GM12878 (cell line): ENCODE data around the gene LDLRAD4. TPM values are rescaled to one million over a fixed set of nuclear protein-coding genes. Genes with fewer than 3 reads are reported as not detected.

Experiments
- ATAC-seq: fragments of 200-7000 bp; cut with Tn5 transposase; 3 replicates; pipeline ENCODE4 v1.9.1; 2020; ENCODE audit warnings: mild to moderate bottlenecking, moderate library complexity
- BruUV-seq: library from RNA; stranded (reverse); fragments of 400-500 nt; replicated peaks from 2 replicates; lab custom pipeline; 2021; lab: Mats Ljungman, UMichigan
- CTCF ChIA-PET: fragments of 300-600 bp; sonication (Branson Sonifier 250); formaldehyde crosslinking; extraction: SDS; loops from one replicate; lab custom pipeline; 2021; ENCODE audit warnings: inconsistent platforms; lab: Yijun Ruan, JAX
- POLR2A ChIA-PET: fragments of 350-600 bp; formaldehyde crosslinking; extraction: SDS; loops from one replicate; lab custom pipeline; 2021; ENCODE audit warnings: inconsistent platforms; lab: Charles Lee
- RAD21 ChIA-PET: fragments of 300-600 bp; sonication (Branson Sonifier 250); formaldehyde crosslinking; loops from one replicate; lab custom pipeline; 2023; ENCODE audit warnings: antibody characterized with exemption; ENCODE audit not compliant: unreplicated experiment; lab: Charles Lee
- SMC1A ChIA-PET: fragments of 300-600 bp; sonication (Branson Sonifier 250); formaldehyde crosslinking; loops from one replicate; lab custom pipeline; 2023; ENCODE audit not compliant: unreplicated experiment, uncharacterized antibody; lab: Charles Lee
- DNase-seq: peaks from one replicate; pipeline ENCODE4 v3.0.0-alpha.2; 2011; ENCODE audit warnings: low read depth, low spot score
- FAIRE-seq: peaks from 3 replicates; lab custom pipeline; 2011; peaks lifted over from hg19 to GRCh38; lab: Jason Lieb, UNC
- H2AFZ ChIP-seq: 2 replicates; pipeline ENCODE4 v1.6.0; 2011; ENCODE audit warnings: low read depth, low read length, control low read depth; ENCODE audit not compliant: control insufficient read depth
- H3K27ac ChIP-seq: 2 replicates; pipeline ENCODE4 v1.5.1; 2011; ENCODE audit warnings: control low read depth; ENCODE audit not compliant: control insufficient read depth, insufficient read depth
- H3K27me3 ChIP-seq, 2 experiments: replicated peaks in 1 of 2; 2 replicates each; pipeline versions ENCODE4 v1.6.0 to v1.6.1; 2011; ENCODE audit warnings: low read length in 1 of 2; ENCODE audit not compliant: control insufficient read depth in 2 of 2, insufficient read depth in 2 of 2
- H3K36me3 ChIP-seq, 2 experiments: 2 replicates each; pipeline ENCODE4 v1.5.1; 2011; ENCODE audit warnings: low read length in 1 of 2; ENCODE audit not compliant: control insufficient read depth in 2 of 2, insufficient read depth in 2 of 2
- H3K4me1 ChIP-seq: 2 replicates; pipeline ENCODE4 v1.6.1; 2011; ENCODE audit warnings: mild to moderate bottlenecking, low read length, moderate library complexity, mixed read lengths; ENCODE audit not compliant: control insufficient read depth, insufficient read depth
- H3K4me2 ChIP-seq: 2 replicates; pipeline ENCODE4 v1.6.0; 2011; ENCODE audit warnings: control low read depth; ENCODE audit not compliant: control insufficient read depth, insufficient read depth
- H3K4me3 ChIP-seq: fragments of 200-600 bp; sonication (generic); 2 replicates; pipeline ENCODE4 v1.5.1; 2016
- H3K79me2 ChIP-seq: 2 replicates; pipeline ENCODE4 v1.6.0; 2011; ENCODE audit warnings: low read length; ENCODE audit not compliant: control insufficient read depth, insufficient read depth
- H3K9ac ChIP-seq: 2 replicates; pipeline ENCODE4 v1.8.0; 2011; ENCODE audit warnings: low read length, control low read depth, mixed read lengths; ENCODE audit not compliant: control insufficient read depth, insufficient read depth
- H3K9me3 ChIP-seq: replicated peaks from 3 replicates; pipeline ENCODE4 v1.5.1; 2011; ENCODE audit warnings: mild to moderate bottlenecking, low read length; ENCODE audit not compliant: control insufficient read depth, insufficient read depth
- H4K20me1 ChIP-seq: 2 replicates; pipeline ENCODE4 v1.6.0; 2011; ENCODE audit not compliant: control insufficient read depth, insufficient read depth
- CHD4 ChIP-seq: fragments of 200-600 bp; sonication (generic); IDR thresholded peaks from 2 replicates; pipeline ENCODE4 v1.6.1; 2016; ENCODE audit warnings: mild to moderate bottlenecking
- CREB1 ChIP-seq: IDR thresholded peaks from 2 replicates; pipeline ENCODE4 v1.6.1; 2012; ENCODE audit warnings: low read depth, mild to moderate bottlenecking, inconsistent platforms
- CUX1 ChIP-seq: IDR thresholded peaks from 2 replicates; pipeline ENCODE4 v1.6.1; 2012; ENCODE audit warnings: improper control_type of control experiment, low read depth, low read length; ENCODE audit not compliant: insufficient replicate concordance
- DPF2 ChIP-seq: fragments of 450-650 bp; IDR thresholded peaks from 2 replicates; pipeline ENCODE4 v1.6.1; 2017; ENCODE audit warnings: mild to moderate bottlenecking
- HDAC2 ChIP-seq: fragments of 200-600 bp; sonication (generic); IDR thresholded peaks from 2 replicates; pipeline ENCODE4 v1.6.1; 2017
- KLF5 ChIP-seq: fragments of 450-650 bp; IDR thresholded peaks from 2 replicates; pipeline ENCODE4 v1.6.1; 2014; ENCODE audit warnings: mild to moderate bottlenecking; ENCODE audit not compliant: partially characterized antibody
- MXI1 ChIP-seq: fragments of 150-350 bp; IDR thresholded peaks from 2 replicates; pipeline ENCODE4 v1.6.1; 2011; ENCODE audit warnings: low read depth, mild to moderate bottlenecking, inconsistent platforms, low read length, improper control_type of control experiment
- NR2C1 ChIP-seq: fragments of 450-650 bp; IDR thresholded peaks from 2 replicates; pipeline ENCODE4 v1.6.1; 2017; ENCODE audit warnings: antibody characterized with exemption, mild to moderate bottlenecking, moderate library complexity
- RB1 ChIP-seq: fragments of 450-650 bp; formaldehyde crosslinking; IDR thresholded peaks from 2 replicates; pipeline ENCODE4 v1.6.1; 2017; ENCODE audit warnings: mild to moderate bottlenecking, borderline replicate concordance
- RBBP5 ChIP-seq: fragments of 200-600 bp; sonication (generic); conservative IDR thresholded peaks from 2 replicates; pipeline ENCODE4 v1.6.1; 2016
- RFX5 ChIP-seq: IDR thresholded peaks from 2 replicates; pipeline ENCODE4 v1.6.1; 2011; ENCODE audit warnings: low read depth, low read length, improper control_type of control experiment
- SMAD1 ChIP-seq: fragments of 450-650 bp; IDR thresholded peaks from 2 replicates; pipeline ENCODE4 v1.6.1; 2018; ENCODE audit warnings: mild to moderate bottlenecking, low read depth; ENCODE audit not compliant: partially characterized antibody
- SREBF2 ChIP-seq: IDR thresholded peaks from 2 replicates; pipeline ENCODE4 v1.6.1; 2012; ENCODE audit warnings: mild to moderate bottlenecking, low read length
- ZNF207 ChIP-seq: fragments of 450-650 bp; IDR thresholded peaks from 2 replicates; pipeline ENCODE4 v1.6.1; 2014; ENCODE audit warnings: antibody characterized with exemption, mild to moderate bottlenecking, borderline replicate concordance
- whole genome bisulfite sequencing: methylation state at CpG from one replicate; pipeline ENCODE4 v1.1.6; 2016; ENCODE audit warnings: low lambda C conversion rate; ENCODE audit not compliant: insufficient replicate concordance, insufficient coverage; ENCODE audit errors: missing lambda C conversion rate; 5-methylcytosine and 5-hydroxymethylcytosine counted together
- in situ Hi-C: fragments of 300-500 bp; cut with MboI; formaldehyde crosslinking; loops from 9 replicates; pipeline ENCODE4 v1.14.3; 2018; ENCODE audit warnings: mixed read lengths
- intact Hi-C: fragments of 100-400 bp; cut with micrococcal nuclease; formaldehyde crosslinking; loops from one replicate; pipeline ENCODE4 v1.14.2; 2022; ENCODE audit not compliant: unreplicated experiment
- polyA plus RNA-seq, 11 experiments: library from polyadenylated mRNA; depleted of rRNA in 4 of 11; unstranded in 6 of 11; stranded (reverse) in 5 of 11; fragments of >200 nt; fragmentation: Nextera tagmentation in 4 of 11; fragmentation: Illumina TruSeq in 1 of 11; extraction: Ambion mirVana in 4 of 11; extraction: Trizol in 1 of 11; gene quantifications; 1 replicate in 1 of 11; 2 replicates in 10 of 11; pipeline versions ENCODE4 v1.2.1 to v1.2.3, GENCODE V29; 2011 to 2016; ENCODE audit warnings: inconsistent platforms in 2 of 11, missing spikeins in 2 of 11, low read depth in 1 of 11
- total RNA-seq, 4 experiments: library from RNA; depleted of rRNA in 3 of 4; stranded (reverse); fragments of >200 nt in 3 of 4; fragmentation: Illumina TruSeq in 1 of 4; extraction: Trizol in 1 of 4; gene quantifications; 2 replicates each; pipeline versions ENCODE4 v1.2.1 to v1.2.3, GENCODE V29; 2013 to 2021
- TF ChIP-seq, protein P1 (sequence below): fragments of 450-650 bp; formaldehyde crosslinking; IDR thresholded peaks from 2 replicates; pipeline ENCODE4 v1.5.0; 2022; ENCODE audit warnings: mild to moderate bottlenecking, missing genetic modification characterization
- TF ChIP-seq, protein P2 (sequence below): IDR thresholded peaks from 2 replicates; pipeline ENCODE4 v1.6.1; 2011; ENCODE audit warnings: low read depth, low read length, improper control_type of control experiment, borderline replicate concordance

The LDLRAD4 gene
- total and polyA plus RNA-seq, 10 of the 15 experiments (the other 5 are each of a cell fraction or from before 2014, with no cell fraction given), result 2.7 to 16.8 (median 11.2) TPM

- no peak for DNase-seq
- BruUV-seq, result no TSS peak
- in situ Hi-C loops (no loop called here), intact Hi-C loops (no loop called here)
- Histone ChIP-seq H4K20me1 (no peaks in the 10 kb centered on the region), H3K4me1 (no peaks in the 10 kb centered on the region), H3K27me3 (peaks cover 0 to 2% of the 10 kb centered on the region in 2 experiments; a peak in 1 of 4 replicates), H3K4me3 (no peak overlapping the region), H3K9ac (no peak overlapping the region), H2AFZ (no peak overlapping the region), H3K27ac (no peak overlapping the region), H3K4me2 (no peak overlapping the region), H3K36me3 (no peaks in the 10 kb centered on the region), H3K79me2 (no peaks in the 10 kb centered on the region), H3K9me3 (no peaks in the 10 kb centered on the region)
- ChIA-PET RAD21 (no interaction called here), SMC1A (no interaction called here), CTCF (no interaction called here), POLR2A (no interaction called here)
- FAIRE-seq, result no peak
- no peak for ATAC-seq
- WGBS, result 44% methylated on average over 12 of the region's 12 CpGs
- no peak for TF ChIP-seq HDAC2
- TF ChIP-seq, protein P1, sequence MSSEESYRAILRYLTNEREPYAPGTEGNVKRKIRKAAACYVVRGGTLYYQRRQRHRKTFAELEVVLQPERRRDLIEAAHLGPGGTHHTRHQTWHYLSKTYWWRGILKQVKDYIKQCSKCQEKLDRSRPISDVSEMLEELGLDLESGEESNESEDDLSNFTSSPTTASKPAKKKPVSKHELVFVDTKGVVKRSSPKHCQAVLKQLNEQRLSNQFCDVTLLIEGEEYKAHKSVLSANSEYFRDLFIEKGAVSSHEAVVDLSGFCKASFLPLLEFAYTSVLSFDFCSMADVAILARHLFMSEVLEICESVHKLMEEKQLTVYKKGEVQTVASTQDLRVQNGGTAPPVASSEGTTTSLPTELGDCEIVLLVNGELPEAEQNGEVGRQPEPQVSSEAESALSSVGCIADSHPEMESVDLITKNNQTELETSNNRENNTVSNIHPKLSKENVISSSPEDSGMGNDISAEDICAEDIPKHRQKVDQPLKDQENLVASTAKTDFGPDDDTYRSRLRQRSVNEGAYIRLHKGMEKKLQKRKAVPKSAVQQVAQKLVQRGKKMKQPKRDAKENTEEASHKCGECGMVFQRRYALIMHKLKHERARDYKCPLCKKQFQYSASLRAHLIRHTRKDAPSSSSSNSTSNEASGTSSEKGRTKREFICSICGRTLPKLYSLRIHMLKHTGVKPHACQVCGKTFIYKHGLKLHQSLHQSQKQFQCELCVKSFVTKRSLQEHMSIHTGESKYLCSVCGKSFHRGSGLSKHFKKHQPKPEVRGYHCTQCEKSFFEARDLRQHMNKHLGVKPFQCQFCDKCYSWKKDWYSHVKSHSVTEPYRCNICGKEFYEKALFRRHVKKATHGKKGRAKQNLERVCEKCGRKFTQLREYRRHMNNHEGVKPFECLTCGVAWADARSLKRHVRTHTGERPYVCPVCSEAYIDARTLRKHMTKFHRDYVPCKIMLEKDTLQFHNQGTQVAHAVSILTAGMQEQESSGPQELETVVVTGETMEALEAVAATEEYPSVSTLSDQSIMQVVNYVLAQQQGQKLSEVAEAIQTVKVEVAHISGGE (CRISPR knock-in tag), result no peak
- TF ChIP-seq ZNF207, result no peak
- no peak for TF ChIP-seq RB1
- TF ChIP-seq MXI1, result no peak
- TF ChIP-seq KLF5, result no peak
- no peak for TF ChIP-seq CREB1
- TF ChIP-seq CHD4, result no peak
- no peak for TF ChIP-seq DPF2
- TF ChIP-seq CUX1, result no peak
- no peak for TF ChIP-seq NR2C1
- TF ChIP-seq RBBP5, result no peak
- no peak for TF ChIP-seq SREBF2
- TF ChIP-seq, protein P2, sequence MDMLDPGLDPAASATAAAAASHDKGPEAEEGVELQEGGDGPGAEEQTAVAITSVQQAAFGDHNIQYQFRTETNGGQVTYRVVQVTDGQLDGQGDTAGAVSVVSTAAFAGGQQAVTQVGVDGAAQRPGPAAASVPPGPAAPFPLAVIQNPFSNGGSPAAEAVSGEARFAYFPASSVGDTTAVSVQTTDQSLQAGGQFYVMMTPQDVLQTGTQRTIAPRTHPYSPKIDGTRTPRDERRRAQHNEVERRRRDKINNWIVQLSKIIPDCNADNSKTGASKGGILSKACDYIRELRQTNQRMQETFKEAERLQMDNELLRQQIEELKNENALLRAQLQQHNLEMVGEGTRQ, result no peak
- no peak for TF ChIP-seq SMAD1
- TF ChIP-seq RFX5, result no peak
Measured at GRCh38 chr18:13309031-13309747, 90.6 kb downstream of the LDLRAD4 start.
